Progenitor cell of endocrine pancreas (in vitro differentiated cells): Measurements from ENCODE around the gene ADCY3. TPM values are rescaled to one million over a fixed set of nuclear protein-coding genes. Genes with fewer than 3 reads are reported as not detected.

ENCODE experiments used
- DNase-seq: peaks from one replicate; pipeline ENCODE4 v3.0.0; 2021; ENCODE audit warnings: low spot score; ENCODE audit not compliant: unreplicated experiment
- H3K27ac Mint-ChIP-seq: 2 replicates; pipeline ENCODE4 v1.8.0; 2021; ENCODE audit warnings: mild to moderate bottlenecking, moderate library complexity, mixed read lengths
- H3K27me3 Mint-ChIP-seq: 2 replicates; pipeline ENCODE4 v1.8.0; 2021; ENCODE audit warnings: mixed read lengths
- H3K36me3 Mint-ChIP-seq: 2 replicates; pipeline ENCODE4 v1.8.0; 2022; ENCODE audit warnings: mixed read lengths; ENCODE audit not compliant: insufficient read depth
- H3K4me1 Mint-ChIP-seq: 2 replicates; pipeline ENCODE4 v1.8.0; 2021; ENCODE audit warnings: low read depth, mixed read lengths
- H3K4me3 Mint-ChIP-seq: 2 replicates; pipeline ENCODE4 v1.8.0; 2021; ENCODE audit warnings: low read depth, mild to moderate bottlenecking, moderate library complexity, mixed read lengths
- H3K9me3 Mint-ChIP-seq: 2 replicates; pipeline ENCODE4 v1.8.0; 2021; ENCODE audit warnings: low read depth, mixed read lengths
- total RNA-seq: library from RNA; stranded (reverse); gene quantifications from 2 replicates; pipeline ENCODE4 v1.2.1, GENCODE V29; 2021
- TF ChIP-seq, protein P1 (sequence below): fragments of 200-600 bp; sonication (generic); IDR thresholded peaks from one replicate; pipeline ENCODE4 v1.5.0; 2021; ENCODE audit warnings: antibody characterized with exemption, mild to moderate bottlenecking; ENCODE audit not compliant: unreplicated experiment

Gene ADCY3
- total RNA-seq, 1 donor from 2014 or later = 22.6 TPM

DNA sequence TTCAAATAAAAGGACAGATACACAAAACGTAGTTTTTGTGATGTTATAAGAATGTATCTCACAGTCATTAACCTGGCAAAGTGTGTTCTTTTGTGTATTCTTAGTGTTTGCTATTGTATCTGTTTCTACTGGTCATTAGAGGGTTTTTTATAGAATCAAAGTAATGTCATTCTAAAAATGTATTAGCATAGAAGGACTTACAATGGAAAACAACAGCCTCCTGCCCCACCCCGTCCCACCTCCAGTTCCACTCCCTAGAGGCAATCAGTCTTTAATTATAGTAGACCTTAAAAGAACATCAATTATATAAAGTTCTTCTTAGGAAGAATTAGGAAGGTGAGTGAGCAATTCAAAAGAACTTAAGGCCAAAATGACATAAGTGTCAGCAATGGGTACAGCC, 37.9 kb upstream of the ADCY3 start:
- peaks cover 11% of the 10 kb centered on the region for H3K9me3 Mint-ChIP-seq
- no peaks in the 10 kb centered on the region for H3K27me3 Mint-ChIP-seq
- H3K4me3 Mint-ChIP-seq = no peak overlapping the region
- H3K36me3 Mint-ChIP-seq = peaks cover 58% of the 10 kb centered on the region
- H3K4me1 Mint-ChIP-seq = no peaks in the 10 kb centered on the region
- H3K27ac Mint-ChIP-seq = no peak overlapping the region
- TF ChIP-seq, protein P1, sequence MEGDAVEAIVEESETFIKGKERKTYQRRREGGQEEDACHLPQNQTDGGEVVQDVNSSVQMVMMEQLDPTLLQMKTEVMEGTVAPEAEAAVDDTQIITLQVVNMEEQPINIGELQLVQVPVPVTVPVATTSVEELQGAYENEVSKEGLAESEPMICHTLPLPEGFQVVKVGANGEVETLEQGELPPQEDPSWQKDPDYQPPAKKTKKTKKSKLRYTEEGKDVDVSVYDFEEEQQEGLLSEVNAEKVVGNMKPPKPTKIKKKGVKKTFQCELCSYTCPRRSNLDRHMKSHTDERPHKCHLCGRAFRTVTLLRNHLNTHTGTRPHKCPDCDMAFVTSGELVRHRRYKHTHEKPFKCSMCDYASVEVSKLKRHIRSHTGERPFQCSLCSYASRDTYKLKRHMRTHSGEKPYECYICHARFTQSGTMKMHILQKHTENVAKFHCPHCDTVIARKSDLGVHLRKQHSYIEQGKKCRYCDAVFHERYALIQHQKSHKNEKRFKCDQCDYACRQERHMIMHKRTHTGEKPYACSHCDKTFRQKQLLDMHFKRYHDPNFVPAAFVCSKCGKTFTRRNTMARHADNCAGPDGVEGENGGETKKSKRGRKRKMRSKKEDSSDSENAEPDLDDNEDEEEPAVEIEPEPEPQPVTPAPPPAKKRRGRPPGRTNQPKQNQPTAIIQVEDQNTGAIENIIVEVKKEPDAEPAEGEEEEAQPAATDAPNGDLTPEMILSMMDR = no peak
- no peak for DNase-seq

DNA sequence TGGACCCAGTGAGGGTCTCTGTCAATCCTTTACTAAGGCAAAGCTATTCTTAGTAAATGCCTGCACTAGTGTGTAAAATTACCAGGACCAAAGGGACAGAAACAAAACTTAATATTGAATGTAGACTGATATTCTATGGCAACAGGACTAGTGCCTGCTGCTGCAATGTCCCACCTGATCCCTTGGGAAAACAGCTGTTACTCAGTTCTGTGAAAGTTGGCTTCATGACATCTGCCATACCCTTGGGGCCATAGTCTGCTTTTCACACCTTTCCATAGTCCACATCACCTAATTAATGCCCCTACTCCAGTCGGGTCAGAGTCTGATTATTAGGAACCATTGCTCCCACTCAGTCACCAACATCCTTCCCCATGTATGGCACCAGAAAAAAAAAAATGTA, 37.2 kb upstream of the ADCY3 start:
- no peak overlapping the region for H3K27ac Mint-ChIP-seq
- no peaks in the 10 kb centered on the region for H3K4me1 Mint-ChIP-seq
- no peak for DNase-seq
- H3K4me3 Mint-ChIP-seq = no peak overlapping the region
- TF ChIP-seq, protein P1 = no peak
- peaks cover 59% of the 10 kb centered on the region for H3K36me3 Mint-ChIP-seq
- H3K9me3 Mint-ChIP-seq = peaks cover 11% of the 10 kb centered on the region
- no peaks in the 10 kb centered on the region for H3K27me3 Mint-ChIP-seq

DNA sequence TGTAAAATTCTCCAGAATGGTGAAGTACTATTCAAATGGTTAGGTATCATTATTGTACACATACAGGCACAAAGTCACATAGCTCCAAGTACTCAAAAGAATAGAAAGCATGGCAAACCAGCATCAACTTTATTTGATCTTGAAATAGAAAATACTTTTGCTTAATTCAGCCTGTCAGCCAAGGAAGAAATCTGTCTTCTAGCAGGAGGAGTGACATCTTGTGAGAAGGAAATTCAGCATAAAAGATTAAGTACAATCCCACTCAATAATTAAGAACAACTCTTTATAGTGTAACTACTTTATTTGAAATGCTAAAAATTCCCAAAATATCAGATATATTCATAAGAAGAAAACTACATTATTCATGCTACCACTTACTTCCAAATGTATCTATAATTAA, 35.9 kb upstream of the ADCY3 start:
- no peak for DNase-seq
- H3K36me3 Mint-ChIP-seq = peaks cover 68% of the 10 kb centered on the region

DNA sequence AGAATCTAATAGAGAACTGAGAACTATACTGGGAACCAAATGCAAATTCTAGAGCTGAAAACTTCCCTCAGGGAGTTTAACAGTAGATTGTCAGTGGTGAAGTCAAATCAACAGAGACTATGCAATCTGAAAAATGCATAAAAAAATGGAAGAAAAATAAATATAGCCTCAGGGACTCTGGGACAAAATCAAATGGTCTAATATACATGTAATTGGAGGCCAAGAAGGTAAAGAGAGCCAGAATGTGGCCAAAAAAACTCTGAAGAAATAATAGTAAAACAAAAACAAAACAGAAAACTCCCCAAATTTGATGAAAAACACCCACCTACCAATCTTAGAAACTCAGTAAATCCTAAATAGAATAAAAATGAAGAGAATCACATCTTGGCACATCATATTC, 35.2 kb upstream of the ADCY3 start:
- Mint-ChIP-seq H3K4me1 (no peaks in the 10 kb centered on the region), H3K4me3 (no peak overlapping the region), H3K27me3 (no peaks in the 10 kb centered on the region), H3K27ac (no peak overlapping the region), H3K9me3 (peaks cover 11% of the 10 kb centered on the region), H3K36me3 (peaks cover 69% of the 10 kb centered on the region)
- TF ChIP-seq, protein P1 = no peak
- DNase-seq = no peak

More for the DNA sequence above, 35.9 kb upstream of the ADCY3 start:
- no peaks in the 10 kb centered on the region for H3K27me3 Mint-ChIP-seq
- peaks cover 11% of the 10 kb centered on the region for H3K9me3 Mint-ChIP-seq
- TF ChIP-seq, protein P1 = no peak
- no peak overlapping the region for H3K4me3 Mint-ChIP-seq
- no peaks in the 10 kb centered on the region for H3K4me1 Mint-ChIP-seq
- no peak overlapping the region for H3K27ac Mint-ChIP-seq

DNA sequence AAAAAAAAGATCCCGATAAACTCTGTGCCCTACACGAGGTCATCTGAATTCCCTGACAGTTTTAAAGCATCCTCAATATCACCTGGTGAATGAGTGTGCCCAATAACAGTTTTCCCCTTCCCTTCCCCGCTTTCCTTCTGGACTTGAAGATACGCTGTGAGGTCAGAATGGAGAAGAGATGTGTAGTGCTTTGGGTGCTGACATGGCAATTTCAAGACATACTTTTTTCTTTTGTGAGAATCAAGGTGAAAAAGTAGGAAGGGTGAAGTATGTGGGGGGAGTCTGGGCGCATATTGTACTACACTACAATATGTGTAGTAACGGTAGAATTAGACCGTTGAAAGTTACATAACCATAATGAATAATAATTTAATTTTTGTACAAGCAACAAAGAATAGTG, 30.1 kb upstream of the ADCY3 start:
- H3K9me3 Mint-ChIP-seq = peaks cover 3% of the 10 kb centered on the region
- H3K4me3 Mint-ChIP-seq = no peak overlapping the region
- TF ChIP-seq, protein P1 = no peak
- peaks cover 37% of the 10 kb centered on the region for H3K36me3 Mint-ChIP-seq
- no peak for DNase-seq
- no peaks in the 10 kb centered on the region for H3K27me3 Mint-ChIP-seq
- no peak overlapping the region for H3K27ac Mint-ChIP-seq
- no peaks in the 10 kb centered on the region for H3K4me1 Mint-ChIP-seq
